HG02763 (cell line): ENCODE data around the gene MAPK9.
A peak's percentile ranks its signal among the peaks of the same experiment; 100 is the strongest.

Experiments
- ATAC-seq: cut with Tn5 transposase; IDR thresholded peaks from one replicate; pipeline ENCODE4 v1.9.1; 2021; ENCODE audit warnings: mild to moderate bottlenecking, moderate library complexity; ENCODE audit not compliant: unreplicated experiment

Gene MAPK9

DNA sequence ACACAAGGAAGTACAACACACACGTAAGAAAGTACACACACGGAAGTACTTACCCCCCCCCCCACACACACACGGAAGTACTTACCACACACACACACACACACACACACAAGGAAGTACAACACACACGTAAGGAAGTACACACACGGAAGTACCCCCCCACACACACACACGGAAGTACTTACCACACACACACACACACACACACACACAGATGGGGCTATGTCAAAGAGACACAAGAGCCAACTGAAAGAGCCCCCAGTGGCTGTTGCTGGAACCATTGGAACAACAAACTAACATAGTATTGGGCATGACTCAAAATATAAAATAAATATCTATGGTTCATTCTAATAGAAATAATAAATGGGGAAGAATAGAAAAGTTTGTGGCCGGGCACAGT is 4.9 kb upstream of the MAPK9 start:
- ATAC-seq, result no peak

DNA sequence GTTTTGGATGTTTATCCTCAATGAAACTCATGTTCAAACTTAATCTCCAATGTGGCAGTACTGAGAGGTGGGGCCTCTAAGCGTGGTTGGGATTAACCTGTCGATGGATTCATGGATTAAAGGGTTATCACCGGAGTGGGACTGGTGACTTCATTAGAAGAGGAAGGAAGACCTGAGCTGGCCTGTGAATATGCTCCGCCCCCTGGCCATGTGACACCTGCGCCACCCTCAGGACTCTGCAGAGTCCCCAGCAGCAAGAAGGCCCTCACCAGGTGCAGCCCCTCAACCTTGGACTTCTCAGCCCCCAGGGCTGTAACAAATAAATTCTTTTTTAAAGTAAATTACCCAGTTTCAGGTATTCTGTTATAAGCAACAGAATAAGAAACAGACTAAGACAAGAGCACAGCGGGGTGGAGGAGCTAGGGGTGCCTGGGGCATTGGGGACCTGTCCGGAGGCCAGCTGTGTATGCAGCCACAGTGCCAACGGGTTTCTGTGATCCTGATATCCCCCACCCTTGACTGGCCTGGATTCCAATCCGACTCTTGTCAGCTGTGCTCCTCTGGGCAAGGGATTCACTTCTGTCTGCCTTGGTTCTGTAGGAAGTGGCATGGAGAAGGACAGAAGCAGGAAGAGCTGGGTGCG is 3.2 kb upstream of the MAPK9 start:
- ATAC-seq, result no peak

DNA sequence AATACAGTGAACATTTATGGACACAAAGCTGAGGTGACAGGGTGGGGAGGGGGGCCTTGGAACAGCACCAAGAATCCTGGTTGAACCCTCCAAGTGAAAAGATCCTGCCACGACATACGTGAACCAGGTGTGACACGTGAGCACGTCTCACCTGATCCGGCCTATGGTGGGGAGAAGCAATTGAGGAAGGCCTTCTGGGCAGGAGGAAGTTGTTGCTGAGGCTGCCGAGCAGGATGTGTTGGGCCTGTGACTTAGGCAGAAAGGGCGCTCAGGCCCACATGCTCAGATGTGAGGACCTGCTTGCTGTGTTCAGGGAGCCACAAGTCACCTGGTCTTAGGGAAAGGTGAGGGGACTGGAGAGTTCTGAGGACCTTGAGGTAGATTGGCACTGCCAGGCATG is 2.5 kb upstream of the MAPK9 start:
- ATAC-seq, result no peak

DNA sequence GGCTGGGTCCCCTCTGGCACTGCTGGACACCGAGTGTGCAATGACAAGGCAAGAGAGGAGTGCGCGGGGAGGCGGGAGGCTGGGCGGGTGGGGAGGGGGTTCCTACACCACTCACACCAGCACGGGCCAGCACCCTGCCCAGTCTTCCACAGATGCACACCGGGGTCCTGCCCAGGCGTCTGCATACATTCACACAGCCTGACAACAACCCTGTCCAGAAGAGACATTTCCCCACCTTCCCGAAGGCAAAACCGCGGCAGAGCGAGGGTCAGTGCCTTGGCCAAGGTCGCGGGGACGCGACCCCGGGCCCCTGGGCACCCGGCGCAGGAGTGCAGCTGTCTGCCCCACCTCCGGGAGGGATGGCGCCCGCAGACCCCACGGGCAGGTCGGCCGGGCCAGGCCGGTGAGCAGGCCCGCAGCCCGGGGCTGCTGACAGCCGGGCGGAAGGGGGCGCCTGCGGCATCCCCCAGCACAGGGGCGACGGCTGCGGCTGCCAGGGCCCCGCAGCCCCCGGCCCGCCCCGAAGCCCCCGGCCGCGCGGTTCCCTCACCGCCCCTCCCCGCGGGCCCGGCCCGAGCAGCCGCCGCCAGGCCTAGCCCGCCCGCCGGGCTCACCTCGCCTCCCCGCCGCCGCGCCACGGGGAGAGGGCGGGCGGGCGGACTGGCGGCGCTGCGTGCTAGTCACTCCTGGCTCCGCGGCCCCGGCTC is 496 bp downstream of the MAPK9 start:
- ATAC-seq, result peak; percentile 33

DNA sequence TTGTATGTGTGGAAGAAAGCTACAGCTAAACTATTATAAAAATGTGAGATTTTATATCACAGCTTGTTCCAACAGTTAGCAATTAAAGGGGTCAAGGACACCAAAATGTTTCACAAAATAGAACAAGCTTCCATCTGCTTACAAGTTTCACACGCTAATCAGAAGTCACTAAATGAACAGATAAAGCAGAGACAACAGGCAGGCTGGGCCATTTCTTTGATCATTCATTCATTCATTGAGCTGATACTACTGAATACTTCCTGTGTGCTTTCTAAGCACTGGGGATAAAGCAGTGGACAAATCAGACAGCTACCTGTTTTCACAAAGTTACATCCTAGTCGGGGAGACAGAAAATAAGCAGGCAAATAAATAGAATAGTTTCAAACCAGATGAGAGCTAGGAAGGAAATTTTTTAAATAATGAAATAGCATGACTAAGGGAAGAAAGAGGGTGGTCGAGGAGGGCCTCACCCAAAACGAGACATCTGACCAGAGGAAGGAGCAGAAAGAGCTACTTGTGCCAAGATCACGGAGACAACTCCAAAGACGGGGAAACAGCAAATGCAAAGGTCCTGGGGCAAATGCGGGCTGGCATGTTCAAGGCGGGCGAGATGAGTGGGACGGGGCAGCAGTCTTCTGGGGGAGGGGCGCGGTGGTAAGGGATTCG is 1.2 kb downstream of the MAPK9 start:
- no peak for ATAC-seq

DNA sequence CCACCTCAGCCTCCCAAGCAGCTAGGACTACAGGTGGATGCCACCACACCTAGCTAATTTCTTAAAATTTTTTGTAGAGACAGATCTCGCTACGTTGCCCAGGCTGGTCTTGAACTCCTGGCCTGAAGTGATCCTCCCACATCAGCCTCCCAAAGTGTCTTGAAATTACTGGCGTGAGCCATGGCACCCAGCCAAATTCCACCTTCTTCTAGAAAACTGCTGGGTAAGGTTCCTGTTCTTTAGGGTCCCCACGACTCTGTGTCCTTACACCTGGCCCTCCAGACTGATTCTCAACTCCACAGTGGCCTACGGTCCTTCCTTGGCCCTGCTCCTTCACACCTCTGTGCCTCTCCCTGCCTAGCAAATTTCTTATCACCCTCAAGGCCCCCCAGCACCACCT is 1.9 kb downstream of the MAPK9 start:
- no peak for ATAC-seq

DNA sequence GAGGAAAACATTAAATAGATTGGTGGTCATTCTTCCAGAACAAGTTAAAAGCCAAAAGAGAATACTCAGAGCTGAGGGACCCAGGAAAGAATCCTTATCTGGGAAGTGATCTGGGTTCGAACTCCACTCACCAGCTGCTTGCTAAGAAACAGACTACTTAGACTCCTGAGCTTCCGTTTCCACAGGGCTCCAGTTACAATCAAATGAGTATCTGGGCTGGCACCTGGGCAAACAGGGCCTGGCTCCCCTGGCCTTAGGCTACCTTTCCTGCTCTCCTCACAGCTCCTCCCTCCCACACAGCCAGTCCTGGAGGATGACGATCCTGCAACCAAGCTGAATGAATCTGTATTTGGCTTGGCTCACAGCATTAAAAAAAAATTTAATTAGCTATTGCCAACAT is 2.5 kb downstream of the MAPK9 start:
- no peak for ATAC-seq

DNA sequence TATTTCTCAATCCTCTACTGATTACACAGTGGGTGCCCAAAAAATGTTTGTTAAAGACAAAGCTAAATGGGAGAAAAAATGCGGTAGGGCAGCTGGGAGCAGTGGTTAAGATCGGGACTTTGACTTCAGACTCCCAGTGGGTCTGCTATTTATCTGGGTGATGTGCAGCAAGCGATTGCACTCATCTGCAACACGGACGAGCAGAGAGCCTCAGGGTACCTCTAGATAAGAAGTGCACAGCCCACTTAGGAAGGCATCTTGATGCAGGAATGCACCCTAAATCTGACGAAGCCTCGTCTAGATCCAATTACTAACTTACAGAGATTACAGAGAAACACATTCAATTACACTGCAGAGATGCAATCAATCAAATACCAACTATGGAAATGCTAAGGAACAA is 4.0 kb downstream of the MAPK9 start:
- ATAC-seq, result no peak

DNA sequence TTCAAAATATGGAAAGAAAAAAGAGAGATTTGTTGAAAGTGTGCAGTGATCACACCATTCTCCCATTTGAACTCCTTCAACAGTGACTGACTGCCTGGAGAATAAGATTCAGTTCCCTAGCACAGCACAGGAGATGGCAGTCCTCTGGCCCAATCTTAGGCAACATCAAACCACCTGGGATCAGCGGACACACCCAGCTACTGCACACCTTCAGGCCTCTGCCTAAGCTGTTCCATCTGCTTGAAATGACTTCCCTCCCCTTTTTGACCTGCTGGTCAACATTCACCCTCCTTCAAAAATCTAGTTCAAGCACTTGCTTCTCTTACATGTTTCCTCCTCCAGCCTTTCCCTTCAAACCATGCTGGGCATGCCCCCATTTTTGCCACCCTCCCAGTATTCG is 4.5 kb downstream of the MAPK9 start:
- no peak for ATAC-seq

DNA sequence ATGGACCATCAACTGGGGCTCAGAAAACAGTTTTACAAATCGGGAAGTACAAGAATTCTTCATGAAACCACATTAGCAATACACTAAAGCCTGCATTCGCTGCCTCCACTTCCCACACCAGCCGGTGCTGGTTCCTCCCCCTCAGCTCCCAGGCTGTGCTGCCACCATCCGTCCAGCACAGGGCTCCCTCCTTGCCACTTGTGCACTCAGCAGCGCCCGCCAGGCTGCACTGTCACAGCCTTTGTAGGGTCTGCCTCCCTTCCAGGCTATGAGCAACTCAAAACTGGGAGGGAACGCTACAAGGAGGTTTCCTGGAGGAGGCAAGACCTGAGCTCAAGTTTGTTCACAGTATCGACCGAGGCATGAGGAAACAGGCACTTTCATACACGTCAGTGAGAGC is 7.7 kb downstream of the MAPK9 start:
- ATAC-seq, result no peak

DNA sequence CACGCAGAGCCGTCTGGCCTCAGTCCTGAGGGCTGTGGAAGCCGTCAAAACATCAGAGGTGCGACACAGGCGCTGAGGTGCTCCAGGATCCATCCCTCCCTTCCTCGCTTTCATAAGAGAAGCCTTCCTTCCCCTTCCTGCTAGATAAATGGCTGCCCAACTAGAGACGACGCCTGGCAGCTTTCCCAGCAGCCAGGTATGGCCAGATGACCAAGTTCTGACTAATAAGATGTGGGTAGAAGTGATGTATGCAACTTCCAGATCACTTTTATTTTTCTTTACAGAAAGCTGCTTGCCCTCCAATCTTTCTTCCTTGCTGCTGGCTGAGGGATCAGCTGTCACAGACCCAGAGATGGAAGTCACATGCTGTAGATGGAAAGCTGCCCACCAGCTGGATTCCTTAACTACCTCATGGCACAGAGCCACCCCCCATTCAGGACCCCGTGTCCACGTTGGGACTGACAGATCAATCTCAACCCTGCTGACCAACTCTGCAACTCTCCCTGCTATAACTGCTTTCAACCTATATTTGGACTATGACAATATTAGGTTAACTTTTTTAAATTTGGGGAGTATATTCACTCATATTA is 8.8 kb downstream of the MAPK9 start:
- ATAC-seq, result no peak

DNA sequence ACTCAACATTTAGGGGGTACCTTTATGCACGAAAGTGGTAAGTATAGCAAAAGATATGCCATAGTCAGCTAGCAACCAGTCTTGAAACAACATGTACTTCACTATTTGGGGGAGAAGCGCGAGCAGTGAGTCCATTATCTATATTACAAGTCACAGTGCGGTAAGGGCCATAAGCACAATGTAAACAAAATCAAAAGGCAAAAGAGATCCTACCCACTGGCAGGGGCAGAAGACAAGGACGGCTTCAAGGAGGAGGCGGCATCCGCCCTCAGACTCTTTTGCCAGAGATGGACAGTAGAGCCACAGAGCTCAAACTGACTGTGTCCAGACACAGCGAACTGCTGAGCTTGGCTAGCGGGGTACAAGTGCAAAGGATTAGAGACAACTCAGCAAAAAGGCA is 9.6 kb downstream of the MAPK9 start:
- no peak for ATAC-seq

DNA sequence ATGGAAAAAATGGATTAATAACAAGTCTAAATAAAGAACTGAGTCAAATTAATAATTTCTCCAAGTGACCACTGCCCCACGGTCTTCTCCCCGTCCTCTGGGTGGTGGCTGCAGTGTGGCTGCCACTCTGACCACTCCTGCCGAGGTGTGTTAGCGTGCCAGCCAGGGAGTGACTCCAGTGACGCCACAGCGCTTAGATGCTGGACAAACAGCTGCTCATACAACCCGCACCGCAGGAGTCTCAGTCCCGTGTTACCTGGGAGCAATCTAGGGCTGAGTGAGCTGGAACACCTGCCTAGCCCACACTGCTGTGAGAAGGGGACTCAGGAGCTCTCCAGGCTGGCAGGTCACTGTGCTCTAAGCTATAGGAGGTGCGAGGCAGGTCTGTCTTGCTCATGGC is 10.2 kb downstream of the MAPK9 start:
- no peak for ATAC-seq

DNA sequence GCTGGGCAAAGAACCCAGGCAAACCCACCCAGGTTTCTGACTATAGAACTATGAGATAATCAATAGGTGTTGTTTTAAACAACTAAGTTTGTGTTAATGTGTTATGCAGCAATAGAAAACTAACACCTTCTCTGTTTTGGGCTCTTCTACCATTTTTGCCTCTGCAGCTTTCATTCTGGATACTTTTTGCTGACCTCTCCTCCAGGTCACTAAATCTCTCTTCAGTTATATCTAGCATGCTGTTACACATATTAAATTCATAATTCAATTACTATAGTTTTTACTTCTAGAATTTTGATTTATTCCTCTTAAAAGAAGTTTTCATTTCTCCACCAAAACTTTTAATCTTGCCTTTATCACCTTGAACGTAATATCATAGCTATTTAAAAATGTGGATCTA is 17.2 kb downstream of the MAPK9 start:
- ATAC-seq, result no peak

DNA sequence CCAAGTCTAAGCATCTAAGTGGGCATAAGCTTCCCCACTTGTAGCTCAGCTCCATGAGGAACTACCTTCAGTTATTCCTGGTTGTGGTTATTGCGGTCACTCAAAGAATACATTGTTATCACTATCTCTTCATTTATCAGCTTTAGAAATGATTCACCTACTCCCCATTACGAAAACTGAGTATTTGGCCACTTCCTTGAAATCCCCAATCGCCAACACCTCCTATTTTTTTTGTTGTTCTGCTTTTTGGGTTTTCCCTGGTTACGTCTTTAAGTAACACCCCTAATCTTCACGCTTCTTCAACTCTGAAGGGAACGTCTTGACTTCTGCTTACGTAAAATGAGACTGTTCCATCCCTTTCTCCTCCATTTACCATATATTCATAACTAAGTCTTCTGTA is 20.7 kb downstream of the MAPK9 start:
- ATAC-seq, result no peak

DNA sequence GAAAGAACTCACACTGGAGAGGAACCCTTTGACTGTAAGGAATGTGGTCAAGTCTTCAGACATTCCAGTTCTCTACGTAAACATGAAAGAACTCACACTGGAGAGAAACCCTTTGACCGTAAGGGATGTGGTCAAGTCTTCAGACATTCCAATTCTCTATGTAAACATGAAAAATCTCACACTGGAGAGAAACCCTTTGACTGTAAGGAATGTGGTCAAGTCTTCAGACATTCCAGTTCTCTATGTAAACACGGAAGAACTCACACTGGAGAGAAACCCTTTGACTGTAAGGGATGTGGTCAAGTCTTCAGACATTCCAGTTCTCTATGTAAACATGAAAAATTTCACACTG is 32.6 kb downstream of the MAPK9 start:
- no peak for ATAC-seq

DNA sequence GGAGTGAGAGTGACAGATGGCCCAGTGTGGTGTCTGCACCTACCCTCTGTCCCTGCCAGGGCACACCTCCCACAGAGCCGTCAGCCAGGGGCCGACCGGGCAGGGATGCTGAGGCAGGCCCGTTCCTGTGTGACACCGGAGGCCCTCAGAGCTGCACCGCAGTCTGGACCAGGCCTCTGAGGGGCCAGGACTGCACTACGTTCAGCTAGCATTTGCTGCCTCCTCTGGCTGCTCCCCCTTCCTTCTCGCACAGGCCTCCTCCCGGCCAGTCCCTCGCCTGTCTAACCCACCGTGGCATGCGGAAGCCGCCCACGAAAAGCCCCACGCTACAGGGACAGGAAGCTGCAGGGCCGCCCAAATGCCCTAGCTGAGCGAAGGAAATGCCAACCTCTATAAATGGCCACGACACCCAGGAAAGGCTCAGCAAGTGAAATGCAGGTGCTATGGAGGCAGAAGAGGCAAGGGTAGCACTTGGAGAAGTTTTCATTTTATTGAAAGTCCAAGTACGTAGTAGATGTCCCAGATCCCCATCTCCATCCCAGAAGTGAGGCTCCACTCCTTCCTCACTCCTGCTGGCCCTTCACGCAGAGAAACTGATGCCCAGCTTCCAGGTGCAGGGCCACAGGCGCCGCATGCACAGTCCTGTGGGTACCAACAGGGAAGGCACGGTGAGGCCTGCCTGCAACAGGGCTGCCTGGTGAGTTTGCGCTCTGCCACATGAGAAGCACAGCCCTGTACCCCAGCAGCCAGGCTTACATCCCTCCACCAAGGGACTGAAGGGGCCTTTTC is 38.7 kb downstream of the MAPK9 start:
- ATAC-seq, result no peak

DNA sequence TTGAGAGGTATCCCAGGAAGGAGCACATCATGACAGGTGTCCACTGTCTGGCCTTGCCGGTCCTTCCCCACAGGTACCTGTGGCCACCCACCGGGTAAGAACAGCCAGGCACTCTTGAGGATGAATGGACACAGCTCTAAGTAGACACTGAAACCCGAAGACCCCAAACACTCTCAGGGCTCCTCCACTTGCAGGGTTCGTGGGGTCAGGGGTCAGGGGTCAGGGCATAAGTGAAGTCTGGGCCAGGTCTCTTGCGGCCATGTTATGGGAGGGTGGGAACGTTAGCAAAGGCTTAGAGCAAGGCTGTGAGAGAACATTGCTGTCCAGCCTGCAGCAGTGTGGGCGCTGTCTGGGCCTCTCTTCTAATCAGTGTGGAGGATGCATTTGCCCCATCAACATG is 40.0 kb downstream of the MAPK9 start:
- ATAC-seq, result no peak

DNA sequence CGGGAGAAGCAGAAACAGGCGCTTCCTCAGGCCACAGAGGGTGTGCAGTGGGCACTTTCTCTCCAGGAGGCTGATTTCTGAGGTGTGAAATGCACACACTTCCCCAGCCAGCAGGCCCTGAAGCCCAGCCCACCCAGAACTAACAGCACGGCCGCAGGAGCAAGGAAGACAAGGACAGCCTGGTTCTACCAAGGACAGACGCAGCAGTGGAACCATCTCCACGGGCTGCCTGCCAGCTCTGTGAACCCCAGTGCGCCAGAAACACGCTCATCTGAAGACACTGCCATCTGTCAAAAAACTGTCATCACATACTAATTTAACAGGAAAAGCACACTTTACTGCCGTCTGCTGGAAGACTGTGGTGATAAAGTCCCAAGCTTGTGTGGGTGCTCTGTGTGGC is 40.7 kb downstream of the MAPK9 start:
- ATAC-seq, result no peak

DNA sequence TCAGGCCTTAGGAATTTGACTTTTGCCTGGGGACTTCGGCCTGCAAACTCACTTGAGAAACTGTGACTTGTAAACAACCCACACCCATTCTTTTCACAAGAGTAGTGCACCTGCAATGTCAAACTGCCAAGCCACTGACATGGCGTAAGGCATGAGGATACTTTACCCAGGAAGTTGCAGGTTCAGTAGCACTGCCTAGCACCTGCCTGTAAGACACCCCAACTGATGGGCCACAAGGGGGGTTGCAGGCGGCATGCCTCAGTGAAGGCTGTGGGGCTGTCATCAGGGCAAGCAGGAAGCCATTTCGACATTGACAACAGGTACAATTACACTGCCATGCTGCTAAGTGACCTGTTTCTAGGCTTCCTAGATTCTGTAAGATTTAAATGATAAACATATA is 41.6 kb downstream of the MAPK9 start:
- no peak for ATAC-seq

DNA sequence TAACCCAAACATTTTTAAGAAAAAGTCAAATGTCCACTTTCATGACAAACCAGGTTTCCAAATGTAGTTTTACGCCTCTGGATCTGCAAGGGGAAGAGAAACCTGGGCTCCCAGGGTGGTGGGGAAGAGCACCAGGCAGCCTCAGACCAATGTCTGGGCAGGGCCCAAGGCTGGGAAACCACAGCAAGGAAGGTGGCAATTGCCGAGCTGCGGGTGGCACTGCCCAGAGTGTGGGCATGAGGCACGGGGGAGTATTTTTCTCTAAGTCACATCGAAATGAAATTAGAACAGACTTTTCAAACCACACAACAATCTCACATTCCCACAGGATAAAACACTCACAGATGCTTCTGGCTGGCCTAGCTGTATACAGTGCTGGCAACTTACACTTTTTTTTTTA is 50.3 kb downstream of the MAPK9 start:
- ATAC-seq, result no peak
